Hematopoietic multipotent progenitor cell treated with erythropoietin and hydrocortisone succinate and interleukin-3 and kit ligand, for 8 days (in vitro differentiated cells): ENCODE results near the gene RHOT2.
A peak's percentile ranks its signal among the peaks of the same experiment; 100 is the strongest.

Experiments used
- DNase-seq: peaks from one replicate; pipeline ENCODE4 v3.0.0-alpha.2; 2015

The RHOT2 gene

GRCh38 chr16:667780-668518 is at the start of gene RHOT2:
Gene RHOT2 (plus strand): TSS chr16:668132. CDS start chr16:668200, 68 bp downstream.
- DNase-seq, result peak; percentile 91

- no peak for DNase-seq
Measured at GRCh38 chr16:619476-620100, 48.3 kb upstream of the RHOT2 start.

GRCh38 chr16:620700-621525 is 47.0 kb upstream of the RHOT2 start:
- DNase-seq, result no peak

- no peak for DNase-seq
Measured at GRCh38 chr16:621526-622105, 46.3 kb upstream of the RHOT2 start.

GRCh38 chr16:622920-623280 is 45.0 kb upstream of the RHOT2 start:
- DNase-seq, result no peak

- DNase-seq, result no peak
Measured at GRCh38 chr16:624526-625070, 43.3 kb upstream of the RHOT2 start.

- DNase-seq, result no peak
Measured at GRCh38 chr16:625117-625976, 42.6 kb upstream of the RHOT2 start.

GRCh38 chr16:625977-626765 is 41.8 kb upstream of the RHOT2 start:
- no peak for DNase-seq

- no peak for DNase-seq
Measured at GRCh38 chr16:626787-627453, 41.0 kb upstream of the RHOT2 start.

GRCh38 chr16:627454-628239 is 40.3 kb upstream of the RHOT2 start:
- DNase-seq, result no peak

GRCh38 chr16:628321-629061 is 39.4 kb upstream of the RHOT2 start:
- no peak for DNase-seq

GRCh38 chr16:629185-629832 is 38.6 kb upstream of the RHOT2 start:
- no peak for DNase-seq

GRCh38 chr16:629833-630248 is 38.1 kb upstream of the RHOT2 start:
- no peak for DNase-seq

GRCh38 chr16:630249-630814 is 37.6 kb upstream of the RHOT2 start:
- DNase-seq, result no peak

- no peak for DNase-seq
Measured at GRCh38 chr16:630815-631405, 37.0 kb upstream of the RHOT2 start, which contains the start of gene WFIKKN1. Gene WFIKKN1 (plus strand): TSS chr16:630985. CDS start chr16:631254, 269 bp downstream.

GRCh38 chr16:631808-632358 is 36.0 kb upstream of the RHOT2 start:
- DNase-seq, result no peak
